GM21786 (cell line): ENCODE measurements around the gene STEAP1B.
"Not testable (repeated sequence)": the region's sequence is repeated elsewhere in the genome, so short reads cannot be mapped to it uniquely, and the experiment has no call there.

Experiments used
- ATAC-seq: cut with Tn5 transposase; IDR thresholded peaks from one replicate; pipeline ENCODE4 v1.9.1; 2021; ENCODE audit not compliant: unreplicated experiment

STEAP1B gene

DNA sequence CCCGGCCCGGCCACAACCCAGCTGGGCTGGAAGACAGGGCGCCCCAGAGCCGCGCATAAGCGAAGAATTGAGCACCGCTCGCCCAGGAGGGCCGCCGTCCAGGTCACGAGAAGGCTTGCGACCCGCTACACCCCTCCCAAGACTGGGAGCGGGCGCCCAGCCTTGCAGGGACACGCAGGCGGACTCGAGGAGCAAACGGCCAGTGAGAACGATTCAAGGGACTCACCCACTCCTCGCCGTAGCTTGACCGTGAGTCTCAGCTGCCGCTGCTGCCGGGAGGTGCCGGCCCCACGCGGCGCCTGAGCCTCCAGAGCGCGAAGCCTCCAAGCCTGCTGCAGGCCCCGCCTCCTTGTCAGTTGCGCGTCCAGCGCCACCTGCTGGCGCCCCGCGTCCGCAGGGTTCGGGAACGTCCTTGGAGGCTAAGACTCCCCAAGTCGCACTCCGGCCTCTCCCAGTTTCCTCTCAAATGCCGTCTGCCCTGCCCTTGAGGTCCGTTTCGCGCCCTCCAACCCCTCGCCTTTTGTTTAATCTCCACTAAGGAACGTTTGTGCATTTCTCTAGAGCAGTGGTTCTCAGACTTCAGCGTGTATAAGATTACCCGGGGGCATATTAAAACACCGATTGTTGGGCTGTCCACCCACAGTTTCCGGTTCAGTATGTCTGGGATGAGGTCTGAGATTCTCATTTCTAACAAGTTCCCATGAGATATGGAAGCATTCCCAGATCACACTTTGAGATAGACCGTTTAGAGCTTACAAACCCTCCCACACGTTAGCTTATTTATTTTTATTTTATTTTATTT, at the start of gene STEAP1B:
TSS of gene STEAP1B (minus strand) at position 301 of the 802 bp plus-strand sequence. CDS start 5,333 bp downstream, outside the sequence.
- ATAC-seq, result peak; percentile 86

DNA sequence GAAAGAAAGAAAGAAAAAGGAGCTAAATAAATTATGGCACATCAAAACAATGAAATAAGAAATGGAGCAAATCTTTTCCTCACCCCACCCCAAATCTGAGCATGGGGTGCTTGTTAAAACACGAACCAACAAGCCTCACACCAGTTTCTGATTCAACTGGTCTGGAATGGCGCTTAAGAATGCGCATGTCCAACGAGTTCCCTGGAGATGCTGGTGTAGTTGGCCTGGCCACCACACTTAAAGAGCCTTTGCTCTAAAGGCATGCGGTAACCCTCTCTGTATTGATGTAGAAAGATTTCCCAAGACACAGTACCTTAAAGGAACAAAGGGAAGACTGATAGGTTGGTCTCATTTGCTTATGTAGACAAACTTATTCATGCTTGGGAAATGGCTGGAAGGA, 49.1 kb upstream of the STEAP1B start:
- ATAC-seq, result no peak

DNA sequence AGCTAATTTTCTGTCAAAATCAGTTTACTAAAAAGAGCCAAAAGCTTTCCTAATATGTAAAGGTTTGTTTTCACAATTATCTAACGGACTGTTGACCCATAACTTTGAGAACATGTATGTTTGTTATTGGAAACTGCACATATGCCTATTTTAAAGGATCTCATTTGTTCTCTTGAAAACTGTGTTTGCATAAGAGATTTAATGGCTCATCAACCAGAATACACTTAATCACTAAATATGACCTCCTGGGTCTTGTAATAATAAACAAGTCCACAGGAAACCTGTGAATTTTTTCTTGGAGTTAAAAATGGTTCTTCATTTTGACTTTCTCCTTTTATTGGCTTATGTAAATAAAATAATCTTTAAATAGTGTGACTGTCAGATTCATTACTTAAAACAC, 48.3 kb upstream of the STEAP1B start:
- ATAC-seq, result no peak

DNA sequence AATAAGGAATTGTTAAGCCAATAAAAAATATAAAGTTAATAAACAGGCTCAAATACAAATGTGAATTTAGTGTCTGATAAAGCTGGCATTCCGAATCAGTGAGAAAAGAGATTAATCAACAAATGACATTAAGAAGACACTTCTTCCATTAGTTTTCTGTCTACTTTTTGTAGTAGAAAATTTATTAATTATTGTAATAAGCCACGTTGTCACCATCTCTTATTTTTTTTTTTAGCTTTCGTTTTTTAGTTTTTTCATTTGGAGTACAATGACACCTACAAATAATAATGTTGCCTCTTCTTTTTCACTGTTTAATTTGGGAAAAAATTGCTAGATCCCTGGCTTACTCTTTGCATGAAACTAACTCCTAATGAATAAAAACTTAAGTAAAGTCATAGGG, 46.8 kb upstream of the STEAP1B start:
- no peak for ATAC-seq

DNA sequence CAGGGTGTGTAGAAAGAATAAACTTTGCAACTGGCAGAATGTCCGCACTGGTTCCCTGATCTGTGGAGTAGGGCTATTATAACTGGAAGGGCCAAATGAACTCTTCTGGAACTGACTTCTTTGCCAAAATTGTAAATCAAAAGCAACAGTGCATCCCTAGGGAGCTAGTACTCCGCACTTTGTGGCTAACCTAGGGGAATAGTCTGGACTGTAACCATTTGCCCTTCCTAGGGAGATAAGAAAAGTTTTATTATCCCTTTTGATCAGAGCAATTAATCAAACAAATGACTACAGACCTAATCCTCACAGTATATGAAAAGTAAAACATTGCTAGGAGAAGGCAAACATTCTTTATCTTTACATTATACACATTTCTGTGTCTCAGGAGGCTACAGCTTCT, 45.5 kb upstream of the STEAP1B start:
- ATAC-seq, result no peak

DNA sequence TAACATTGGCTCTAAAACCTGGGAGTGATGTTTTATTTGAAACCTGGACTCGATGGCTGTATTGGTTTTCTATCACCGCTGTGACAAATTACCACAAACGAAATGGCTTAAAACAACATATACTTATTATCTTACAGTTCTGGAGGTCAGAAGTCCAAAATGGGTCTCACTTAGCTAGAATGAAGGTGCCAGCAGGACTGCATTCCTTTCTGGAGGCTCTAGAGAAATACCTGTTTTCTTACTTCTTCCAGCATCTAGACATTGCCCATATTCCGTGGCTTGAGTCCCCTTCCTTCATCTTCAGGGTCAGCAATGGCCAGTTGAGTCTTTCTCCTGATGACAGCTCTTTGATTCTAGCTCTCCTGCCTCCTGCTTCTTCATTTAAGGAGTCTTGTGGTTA, 44.3 kb upstream of the STEAP1B start:
- no peak for ATAC-seq

DNA sequence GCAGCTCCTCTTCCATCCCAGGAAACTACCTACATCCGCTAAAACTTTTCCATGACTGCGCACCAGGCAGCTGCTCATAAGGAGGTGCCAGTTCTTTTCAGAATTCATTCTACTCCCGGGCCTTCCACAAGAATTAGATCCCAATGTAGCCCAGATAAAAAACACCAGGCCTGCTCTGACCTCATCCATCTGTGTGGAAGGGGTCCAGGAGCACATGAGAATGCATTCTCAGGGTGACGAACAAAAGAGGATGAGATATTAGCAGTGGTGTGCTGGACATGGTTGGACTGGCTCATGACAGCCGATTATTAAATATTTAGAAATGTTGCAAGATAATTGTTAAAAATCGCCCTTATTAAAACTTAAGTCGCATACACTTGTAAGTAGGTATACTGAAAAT, 43.2 kb upstream of the STEAP1B start:
- ATAC-seq, result no peak

DNA sequence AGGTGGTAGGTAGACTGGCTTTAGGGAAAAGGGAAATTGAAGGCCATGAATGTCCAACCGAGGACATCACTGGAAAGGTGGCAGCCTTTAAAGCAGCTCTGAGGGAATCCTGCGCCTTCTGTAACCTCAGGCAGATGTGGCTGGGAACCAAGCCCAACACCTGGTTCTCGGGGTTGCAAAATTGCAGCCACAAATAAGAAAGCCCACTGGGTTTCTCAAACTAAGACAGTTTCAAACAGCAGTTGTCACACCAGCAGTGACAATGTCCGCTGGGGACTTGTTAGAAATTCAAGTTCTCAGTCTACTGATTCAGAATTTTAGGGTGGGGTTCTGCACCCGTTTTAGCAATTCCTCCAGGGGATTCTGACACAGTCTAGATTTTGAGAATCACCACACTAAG, 42.7 kb upstream of the STEAP1B start:
- no peak for ATAC-seq

DNA sequence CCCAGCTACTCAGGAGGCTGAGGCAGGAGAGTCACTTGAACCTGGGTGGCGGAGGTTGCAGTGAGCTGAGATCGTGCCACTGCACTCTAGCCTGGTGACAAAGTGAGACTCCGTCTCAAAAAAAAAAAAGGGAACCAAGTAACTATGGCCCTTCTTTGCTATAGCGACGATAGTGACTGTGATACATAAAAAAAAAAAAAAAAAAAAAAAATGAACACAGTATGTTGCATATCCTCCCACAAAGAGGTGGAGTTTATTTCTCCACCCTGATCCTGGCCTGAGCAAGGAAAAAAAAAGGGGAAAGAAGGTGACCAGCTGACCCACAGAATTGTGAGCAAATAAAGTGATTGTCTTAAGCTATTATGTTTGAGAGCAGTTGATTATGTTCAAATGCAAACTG, 42.3 kb upstream of the STEAP1B start:
- ATAC-seq, result no peak

DNA sequence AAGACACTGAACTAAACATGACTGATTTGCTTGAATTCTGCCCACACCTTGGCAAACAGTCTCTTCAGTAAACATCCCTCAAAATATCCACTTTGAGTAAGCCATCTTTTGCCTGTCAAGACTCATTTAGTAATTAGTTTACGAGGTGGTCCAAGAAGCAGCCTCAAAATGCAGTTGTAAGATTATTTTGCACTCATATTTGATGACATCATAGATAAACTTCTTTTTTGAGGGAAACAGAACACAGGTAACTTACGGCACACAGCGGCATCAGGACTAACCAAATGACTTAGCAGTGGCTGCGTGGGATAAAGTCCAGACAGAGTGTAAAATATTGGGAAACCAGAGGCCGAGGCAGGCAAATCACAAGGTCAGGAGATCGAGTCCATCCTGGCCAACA, 41.8 kb upstream of the STEAP1B start:
- ATAC-seq, result no peak

DNA sequence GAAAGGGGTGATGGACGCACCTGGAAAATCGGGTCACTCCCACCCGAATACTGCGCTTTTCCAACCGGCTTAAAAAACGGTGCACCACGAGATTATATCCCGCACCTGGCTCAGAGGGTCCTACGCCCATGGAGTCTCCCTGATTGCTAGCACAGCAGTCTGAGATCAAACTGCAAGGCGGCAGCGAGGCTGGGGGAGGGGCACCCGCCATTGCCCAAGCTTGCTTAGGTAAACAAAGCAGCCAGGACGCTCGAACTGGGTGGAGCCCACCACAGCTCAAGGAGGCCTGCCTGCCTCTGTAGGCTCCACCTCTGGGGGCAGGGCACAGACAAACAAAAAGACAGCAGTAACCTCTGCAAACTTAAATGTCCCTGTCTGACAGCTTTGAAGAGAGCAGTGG, 28.5 kb upstream of the STEAP1B start:
- ATAC-seq, result not testable (repeated sequence)

DNA sequence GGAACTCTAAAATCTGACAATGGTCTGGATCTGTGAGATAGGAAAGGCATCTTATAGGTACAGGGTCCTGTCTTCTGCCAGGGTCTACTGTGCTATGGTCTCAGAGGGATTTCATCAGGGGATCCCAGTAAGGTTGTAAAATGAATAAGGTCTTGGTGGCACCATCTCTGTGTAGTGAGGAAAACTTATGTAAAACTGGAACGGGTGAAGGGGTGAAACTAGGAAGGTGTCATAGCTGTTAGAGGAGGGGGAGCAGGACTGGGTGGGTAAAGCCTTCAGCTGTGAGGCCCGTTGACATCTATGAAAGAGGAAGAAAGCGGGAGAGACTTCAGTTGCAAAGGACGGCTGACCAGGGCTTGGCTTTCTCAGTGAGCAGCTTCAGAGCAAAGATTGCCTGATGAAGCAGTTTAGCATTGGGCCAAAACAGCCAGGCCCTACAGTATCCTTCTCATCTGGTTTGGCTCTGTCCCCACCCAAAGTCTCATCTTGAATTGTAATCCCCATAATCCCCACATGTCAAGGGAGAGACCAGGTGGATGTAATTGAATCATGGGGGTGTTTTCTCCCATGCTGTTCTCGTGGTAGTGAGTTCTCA, 24.5 kb upstream of the STEAP1B start:
- not testable (repeated sequence) for ATAC-seq

DNA sequence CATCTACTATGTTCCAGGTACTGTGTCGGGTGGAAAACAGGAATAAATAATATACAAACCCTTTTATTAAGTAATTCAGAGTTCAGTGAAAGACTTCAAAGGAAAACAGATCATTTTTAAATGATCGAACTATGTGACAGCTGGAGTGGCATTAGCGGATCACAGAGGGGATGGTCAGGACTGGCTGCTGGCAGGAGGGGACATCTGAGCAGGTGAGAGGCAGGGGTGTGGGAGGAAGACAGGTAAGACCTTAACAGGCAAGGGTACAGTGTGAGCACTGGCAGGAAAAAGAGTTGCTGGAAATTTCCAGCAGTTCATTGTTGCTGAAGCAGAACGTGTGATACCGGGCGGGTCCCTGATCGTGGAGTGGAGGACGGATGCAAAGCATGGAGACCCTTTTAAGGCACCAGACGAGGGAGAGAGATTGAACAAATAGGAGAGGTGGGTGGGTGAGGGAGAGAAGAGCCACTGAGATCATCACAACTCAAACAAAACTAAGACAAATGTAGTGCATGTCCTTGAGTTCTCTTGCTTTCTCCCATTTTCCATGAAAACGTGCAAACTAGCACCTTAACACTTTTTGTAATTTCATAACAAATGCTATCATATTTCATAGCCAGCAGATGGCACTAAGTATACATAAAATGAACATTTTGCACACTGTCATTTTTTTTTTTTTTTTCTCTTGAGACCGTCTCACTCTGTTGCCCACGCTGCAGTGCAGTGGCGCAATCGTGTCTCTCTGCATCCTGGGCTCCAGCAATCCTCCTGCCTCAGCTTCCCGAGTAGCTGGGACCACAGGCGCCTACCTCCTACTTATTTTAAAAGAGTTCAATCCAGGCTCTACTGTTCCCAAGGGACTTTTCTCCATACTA, 23.7 kb upstream of the STEAP1B start:
- ATAC-seq, result not testable (repeated sequence)

DNA sequence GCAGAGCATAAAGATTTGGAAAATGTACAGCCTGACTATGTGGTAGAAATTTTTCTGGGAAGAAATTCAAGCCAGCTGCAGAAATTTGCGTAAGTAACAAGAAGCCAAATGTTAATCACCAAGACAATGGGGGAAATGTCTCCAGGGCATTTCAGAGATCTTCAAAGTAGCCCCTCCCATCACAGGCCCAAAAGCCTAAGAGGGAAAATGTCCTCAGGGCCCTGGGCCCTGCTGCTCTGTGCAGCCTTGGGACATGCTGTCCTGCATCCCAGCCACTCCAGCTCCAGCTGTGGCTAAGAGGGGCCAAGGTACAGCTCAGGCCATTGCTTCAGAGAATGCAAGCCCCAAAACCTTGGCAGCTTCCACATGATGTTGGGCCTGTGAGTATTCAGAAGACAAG, 19.6 kb upstream of the STEAP1B start:
- not testable (repeated sequence) for ATAC-seq

DNA sequence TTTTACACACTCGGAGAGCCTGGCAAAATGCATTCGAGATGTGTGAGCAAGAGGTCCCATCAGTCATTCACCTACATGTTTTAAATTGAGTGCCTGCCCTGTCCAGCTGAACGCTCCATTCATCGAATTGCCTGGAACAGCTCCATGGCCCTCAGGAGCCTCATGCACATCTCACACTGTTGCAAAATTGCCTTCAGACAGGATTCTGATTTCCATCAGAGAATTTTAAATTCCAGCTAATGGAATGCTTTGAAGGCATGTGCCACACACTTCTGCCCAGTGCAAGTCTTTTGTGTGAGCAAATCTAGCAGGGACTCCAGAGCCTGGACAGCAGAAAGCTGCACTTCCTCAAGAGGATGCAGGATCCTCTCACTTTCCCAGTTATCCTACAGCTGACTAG, 17.0 kb upstream of the STEAP1B start:
- ATAC-seq, result not testable (repeated sequence)

DNA sequence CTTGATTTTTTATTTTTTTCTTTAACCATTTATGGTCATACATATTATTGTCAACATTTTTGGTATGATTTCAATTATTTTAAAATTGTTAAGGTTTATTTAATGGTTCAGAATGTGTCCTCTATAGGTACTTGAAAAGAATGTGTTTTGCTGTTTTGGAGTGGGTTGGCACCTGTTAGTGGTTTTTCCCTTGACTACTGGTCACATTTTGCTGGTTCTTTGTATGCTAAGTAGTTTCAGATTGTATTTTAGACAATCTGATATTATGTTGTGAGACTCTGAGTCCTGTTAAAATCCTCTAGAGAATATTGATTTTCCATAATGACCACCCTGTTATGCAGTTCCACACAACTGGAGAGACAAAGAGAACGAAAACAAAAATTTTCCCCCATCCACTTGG, 15.0 kb upstream of the STEAP1B start:
- not testable (repeated sequence) for ATAC-seq

DNA sequence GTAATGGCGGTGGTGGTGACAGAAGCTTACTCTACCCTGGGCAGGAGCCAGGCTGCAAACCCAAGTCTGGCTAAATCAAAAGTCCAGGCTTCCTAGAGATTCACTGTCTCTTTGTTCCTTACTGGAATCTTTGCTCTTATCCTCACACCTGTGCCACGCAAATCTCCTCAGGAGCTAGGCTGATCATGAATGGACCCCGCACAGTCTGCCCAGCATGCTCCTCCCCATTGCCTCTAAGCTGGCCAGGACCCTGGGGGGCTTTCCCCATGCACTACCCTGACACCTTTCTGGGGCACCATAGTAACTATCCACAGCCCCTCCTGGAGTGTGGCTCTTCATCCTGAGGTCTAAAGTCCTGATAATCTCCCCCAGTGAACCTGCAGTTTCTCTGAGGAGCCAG, 7.3 kb upstream of the STEAP1B start:
- ATAC-seq, result not testable (repeated sequence)

DNA sequence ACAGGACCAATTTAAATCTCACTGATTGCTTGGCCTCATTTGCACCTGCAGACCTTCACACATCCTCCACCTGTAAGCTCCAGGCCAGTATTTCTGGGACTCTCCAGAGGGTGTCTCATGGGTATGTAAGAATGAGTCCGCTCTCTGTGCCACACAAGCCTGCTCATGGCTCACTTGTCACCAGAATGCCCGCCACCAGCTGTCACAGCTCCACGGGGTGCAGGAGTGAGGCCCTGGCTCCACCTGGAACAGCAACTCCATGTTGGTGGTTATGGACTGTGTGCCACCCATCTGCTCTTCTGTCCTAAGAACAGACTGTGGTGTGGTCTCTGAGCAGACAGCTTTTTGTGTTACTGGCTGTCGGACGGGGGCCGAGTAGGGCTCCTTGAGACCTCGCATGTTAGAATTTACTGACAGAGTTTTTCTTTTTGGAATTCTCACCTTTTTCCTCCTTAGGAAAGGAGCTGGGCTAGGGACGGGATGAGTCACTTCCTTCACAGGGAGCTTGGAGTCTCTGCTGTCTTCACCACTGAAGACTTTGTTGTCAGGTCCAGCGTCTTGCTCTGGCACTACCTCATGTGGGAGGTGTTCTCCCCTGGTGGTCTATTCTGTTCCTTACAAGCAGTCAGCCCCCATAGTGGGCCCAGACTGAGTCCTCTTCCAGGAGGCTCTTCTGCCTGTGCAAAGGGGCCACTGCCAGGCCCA, 6.5 kb upstream of the STEAP1B start:
- ATAC-seq, result not testable (repeated sequence)

DNA sequence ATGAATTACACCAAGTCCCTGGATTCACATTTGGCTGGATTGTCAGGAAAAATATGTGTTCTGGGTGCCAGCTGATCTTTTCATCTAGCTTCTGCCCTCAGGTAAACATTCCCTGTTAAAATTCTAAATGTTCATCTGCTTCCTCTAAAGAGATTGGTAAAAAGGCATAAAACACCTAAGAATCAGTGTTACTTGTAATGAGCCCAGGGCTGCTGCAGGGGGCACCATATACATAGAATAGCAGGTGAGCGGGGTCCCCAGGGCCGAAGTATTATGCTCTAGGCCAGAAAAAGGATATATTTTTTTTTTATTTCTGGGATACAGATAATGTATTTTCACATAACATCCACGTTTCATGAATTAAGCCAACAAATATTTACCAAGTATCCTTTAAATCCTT, 4.5 kb upstream of the STEAP1B start:
- ATAC-seq, result not testable (repeated sequence)

DNA sequence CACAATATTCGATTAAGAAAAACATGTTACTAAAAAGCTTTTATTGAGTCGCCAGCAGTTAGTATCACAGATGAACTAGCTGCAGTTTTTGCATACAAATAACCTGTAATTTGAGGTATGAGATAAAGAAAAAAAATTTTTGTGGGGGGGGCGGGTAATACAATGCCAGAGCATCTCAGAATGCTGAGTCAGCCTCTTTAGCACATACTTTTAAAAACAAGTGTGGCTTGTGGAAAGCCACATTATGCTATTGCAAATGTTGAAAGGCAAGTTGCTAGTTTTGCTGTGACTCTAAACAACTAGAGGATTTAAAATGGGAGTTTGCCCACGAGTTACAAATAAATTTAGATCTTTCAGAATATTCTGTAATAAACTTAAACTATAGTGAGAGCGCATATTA, 2.1 kb upstream of the STEAP1B start:
- not testable (repeated sequence) for ATAC-seq

DNA sequence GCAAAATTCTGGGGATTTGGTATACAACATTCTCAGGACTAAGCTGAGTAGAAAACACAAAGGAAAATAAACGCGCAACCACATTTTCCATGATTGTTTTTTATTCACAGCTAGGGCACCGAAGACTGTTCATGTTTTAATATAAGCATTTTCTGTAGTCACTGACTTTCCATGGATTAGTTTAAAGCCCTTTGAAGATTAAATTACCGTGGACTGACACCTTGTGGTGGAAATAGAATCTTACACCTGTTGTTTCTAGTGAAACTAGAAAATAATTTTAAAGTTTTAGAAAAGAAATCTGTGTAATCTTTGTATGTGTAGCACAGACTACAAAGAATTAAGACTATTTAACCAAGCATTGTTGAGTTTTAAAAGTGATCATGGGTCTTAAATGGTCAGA, 1.3 kb upstream of the STEAP1B start:
- ATAC-seq, result not testable (repeated sequence)
